Gastroesophageal sphincter (tissue), 3 donors: ENCODE results near the gene DCAF8.

Source experiments
- POLR2A ChIP-seq, 2 donors: fragments of 450-650 bp; IDR thresholded peaks; one replicate each; pipeline ENCODE4 v1.6.1; 2017; ENCODE audit warnings: antibody characterized with exemption in 2 of 2, mild to moderate bottlenecking in 2 of 2, moderate library complexity in 1 of 2
- POLR2AphosphoS5 ChIP-seq: sonication (generic); formaldehyde crosslinking; IDR thresholded peaks from one replicate; pipeline ENCODE4 v1.6.1; 2017; ENCODE audit warnings: antibody characterized with exemption
- TF ChIP-seq, protein P1 (sequence below), 4 experiments: fragments of 200-600 bp in 2 of 4; fragments of 450-650 bp in 2 of 4; sonication (generic) in 1 of 4; IDR thresholded peaks; one replicate each; pipeline ENCODE4 v1.5.1; 2017 to 2019; ENCODE audit warnings: antibody characterized with exemption in 4 of 4, mild to moderate bottlenecking in 2 of 4, moderate library complexity in 2 of 4

DNA sequence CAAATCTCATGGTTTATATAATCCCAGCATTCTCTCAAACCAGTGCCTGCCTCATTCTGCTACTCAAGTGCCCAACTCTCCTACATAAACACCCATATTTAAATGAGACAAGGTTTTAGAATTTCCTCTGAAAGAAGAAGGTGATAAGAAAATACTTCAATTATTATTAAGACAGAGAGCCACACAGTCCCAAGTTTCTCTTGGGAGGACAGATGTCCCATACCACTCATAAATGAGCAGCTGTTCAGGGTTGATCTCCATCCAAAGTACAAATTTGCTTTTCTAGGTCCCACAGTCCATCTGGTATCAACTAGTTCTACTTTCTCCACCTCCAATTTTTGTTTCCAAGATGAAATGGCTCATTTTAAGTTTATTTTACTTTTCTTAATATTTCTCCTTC lies 11.3 kb downstream of the DCAF8 start:
- TF ChIP-seq POLR2AphosphoS5 (no peak), POLR2A (IDR thresholded peaks at IDR 0.05) (no peak)
- TF ChIP-seq, protein P1, sequence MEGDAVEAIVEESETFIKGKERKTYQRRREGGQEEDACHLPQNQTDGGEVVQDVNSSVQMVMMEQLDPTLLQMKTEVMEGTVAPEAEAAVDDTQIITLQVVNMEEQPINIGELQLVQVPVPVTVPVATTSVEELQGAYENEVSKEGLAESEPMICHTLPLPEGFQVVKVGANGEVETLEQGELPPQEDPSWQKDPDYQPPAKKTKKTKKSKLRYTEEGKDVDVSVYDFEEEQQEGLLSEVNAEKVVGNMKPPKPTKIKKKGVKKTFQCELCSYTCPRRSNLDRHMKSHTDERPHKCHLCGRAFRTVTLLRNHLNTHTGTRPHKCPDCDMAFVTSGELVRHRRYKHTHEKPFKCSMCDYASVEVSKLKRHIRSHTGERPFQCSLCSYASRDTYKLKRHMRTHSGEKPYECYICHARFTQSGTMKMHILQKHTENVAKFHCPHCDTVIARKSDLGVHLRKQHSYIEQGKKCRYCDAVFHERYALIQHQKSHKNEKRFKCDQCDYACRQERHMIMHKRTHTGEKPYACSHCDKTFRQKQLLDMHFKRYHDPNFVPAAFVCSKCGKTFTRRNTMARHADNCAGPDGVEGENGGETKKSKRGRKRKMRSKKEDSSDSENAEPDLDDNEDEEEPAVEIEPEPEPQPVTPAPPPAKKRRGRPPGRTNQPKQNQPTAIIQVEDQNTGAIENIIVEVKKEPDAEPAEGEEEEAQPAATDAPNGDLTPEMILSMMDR (IDR thresholded peaks at IDR 0.05): no peak
